K562 (cell line): Measurements from ENCODE around the gene ID2.

Experiments
- BRCA1 ChIP-seq, 2 experiments: fragments of 450-650 bp in 1 of 2; sonication (generic) in 1 of 2; formaldehyde crosslinking in 1 of 2; IDR thresholded peaks; 2 replicates each; pipeline versions ENCODE4 v1.5.0 to v1.6.1; 2017 to 2020; ENCODE audit warnings: mild to moderate bottlenecking in 1 of 2, missing genetic modification reagents in 1 of 2
- CBX5 ChIP-seq: IDR thresholded peaks from 2 replicates; pipeline ENCODE4 v1.6.1; 2014; ENCODE audit warnings: low read depth, borderline replicate concordance
- CREM ChIP-seq: IDR thresholded peaks from 2 replicates; pipeline ENCODE4 v1.6.1; 2014; ENCODE audit warnings: antibody characterized with exemption, low read depth
- E2F1 ChIP-seq: sonication (generic); formaldehyde crosslinking; IDR thresholded peaks from 2 replicates; pipeline ENCODE4 v1.8.1; 2023; ENCODE audit warnings: mild to moderate bottlenecking, missing genetic modification reagents, moderate library complexity
- MYC ChIP-seq, 2 experiments: fragments of 250-450 bp in 1 of 2; sonication (Bioruptor Pico) in 1 of 2; IDR thresholded peaks; 2 replicates each; pipeline versions ENCODE4 v1.5.1 to v1.6.1; 2012 to 2021; ENCODE audit warnings: low read depth in 2 of 2, borderline replicate concordance in 1 of 2, improper control_type of control experiment in 1 of 2, low read length in 1 of 2, mild to moderate bottlenecking in 1 of 2, moderate library complexity in 1 of 2
- SMC3 ChIP-seq: conservative IDR thresholded peaks from 2 replicates; pipeline ENCODE4 v1.6.1; 2011; ENCODE audit warnings: low read depth, low read length, improper control_type of control experiment; ENCODE audit not compliant: insufficient read depth
- TAF1 ChIP-seq: IDR thresholded peaks from 2 replicates; pipeline ENCODE4 v1.6.1; 2011; ENCODE audit warnings: mild to moderate bottlenecking, low read length, moderate library complexity; ENCODE audit not compliant: insufficient read depth, control insufficient read depth, severe bottlenecking; ENCODE audit errors: extremely low read depth
- ZNF274 ChIP-seq: IDR thresholded peaks from 2 replicates; pipeline ENCODE4 v1.6.1; 2011; ENCODE audit warnings: low read depth, mild to moderate bottlenecking, low read length, moderate library complexity, borderline replicate concordance
- ZNF347 ChIP-seq: fragments of 450-650 bp; formaldehyde crosslinking; IDR thresholded peaks from 2 replicates; pipeline ENCODE4 v1.4.0; 2020; ENCODE audit warnings: low read depth, mild to moderate bottlenecking, moderate library complexity
- ZSCAN32 ChIP-seq: fragments of 450-650 bp; formaldehyde crosslinking; IDR thresholded peaks from 2 replicates; pipeline ENCODE4 v1.4.0; 2020; ENCODE audit warnings: mild to moderate bottlenecking, moderate library complexity
- TF ChIP-seq, protein P1 (sequence below), 3 experiments: IDR thresholded peaks in 2 of 3; conservative IDR thresholded peaks in 1 of 3; 2 replicates each; pipeline ENCODE4 v1.5.1; 2011 to 2012; ENCODE audit warnings: low read length in 3 of 3, mild to moderate bottlenecking in 3 of 3, control low read depth in 2 of 3, improper control_type of control experiment in 1 of 3, inconsistent platforms in 1 of 3, low read depth in 1 of 3, mixed read lengths in 1 of 3, moderate library complexity in 1 of 3; ENCODE audit not compliant: insufficient read depth in 2 of 3

- TF ChIP-seq BRCA1 (IDR thresholded peaks at IDR 0.05) (no peak), BRCA1 (CRISPR knock-in tag; IDR thresholded peaks at IDR 0.05) (no peak), ZNF347 (CRISPR knock-in tag) (no peak), SMC3 (no peak), MYC (IDR thresholded peaks at IDR 0.05; ENCODE audit: low read depth, low read length) (no peak), MYC (CRISPR knock-in tag; IDR thresholded peaks at IDR 0.05; ENCODE audit: borderline replicate concordance, low read depth) (no peak), CREM (no peak), E2F1 (CRISPR knock-in tag) (no peak), TAF1 (no peak), CBX5 (no peak), ZSCAN32 (CRISPR knock-in tag) (no peak), ZNF274 (no peak)
- TF ChIP-seq, protein P1, sequence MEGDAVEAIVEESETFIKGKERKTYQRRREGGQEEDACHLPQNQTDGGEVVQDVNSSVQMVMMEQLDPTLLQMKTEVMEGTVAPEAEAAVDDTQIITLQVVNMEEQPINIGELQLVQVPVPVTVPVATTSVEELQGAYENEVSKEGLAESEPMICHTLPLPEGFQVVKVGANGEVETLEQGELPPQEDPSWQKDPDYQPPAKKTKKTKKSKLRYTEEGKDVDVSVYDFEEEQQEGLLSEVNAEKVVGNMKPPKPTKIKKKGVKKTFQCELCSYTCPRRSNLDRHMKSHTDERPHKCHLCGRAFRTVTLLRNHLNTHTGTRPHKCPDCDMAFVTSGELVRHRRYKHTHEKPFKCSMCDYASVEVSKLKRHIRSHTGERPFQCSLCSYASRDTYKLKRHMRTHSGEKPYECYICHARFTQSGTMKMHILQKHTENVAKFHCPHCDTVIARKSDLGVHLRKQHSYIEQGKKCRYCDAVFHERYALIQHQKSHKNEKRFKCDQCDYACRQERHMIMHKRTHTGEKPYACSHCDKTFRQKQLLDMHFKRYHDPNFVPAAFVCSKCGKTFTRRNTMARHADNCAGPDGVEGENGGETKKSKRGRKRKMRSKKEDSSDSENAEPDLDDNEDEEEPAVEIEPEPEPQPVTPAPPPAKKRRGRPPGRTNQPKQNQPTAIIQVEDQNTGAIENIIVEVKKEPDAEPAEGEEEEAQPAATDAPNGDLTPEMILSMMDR (IDR thresholded peaks at IDR 0.05 in 2 of 3, conservative IDR thresholded peaks at IDR 0.05 in 1 of 3; ENCODE audit: insufficient read depth in 2 of 3, low read depth in 1 of 3, low read length in 3 of 3) = no peak
Observed at GRCh38 chr2:8661235-8661634, 20.6 kb upstream of the ID2 start.
